Measurements from ENCODE around the gene POC5.

GRCh38 chr5:75734913-75735789 is 17.9 kb upstream of the POC5 start:
- peak; percentile 84 for TF ChIP-seq CTCF (IDR thresholded peaks at IDR 0.05; ENCODE audit: low read depth, low read length)
- TF ChIP-seq EZH2phosphoT487 (IDR thresholded peaks at IDR 0.05; ENCODE audit: low read depth): no peak
